ENCODE data around the gene SLC15A4.

Gene SLC15A4

GRCh38 chr12:128763395-128763794, 60.4 kb downstream of the SLC15A4 start:
- no peak overlapping the region for H3K27ac ChIP-seq (ENCODE audit: low read length)
- TF ChIP-seq CTCF (IDR thresholded peaks at IDR 0.05; ENCODE audit: low read depth, low read length): no peak
- no peak for TF ChIP-seq EZH2phosphoT487 (IDR thresholded peaks at IDR 0.05; ENCODE audit: low read depth)
- H3K4me1 ChIP-seq (ENCODE audit: low read length): no peaks in the 10 kb centered on the region
- no peaks in the 10 kb centered on the region for H3K36me3 ChIP-seq (replicated peaks; ENCODE audit: low read depth, low read length)
- no peak overlapping the region for H2AFZ ChIP-seq (ENCODE audit: low read depth, low read length)
- no peak overlapping the region for H3K4me3 ChIP-seq (ENCODE audit: low read length)
- H3K9ac ChIP-seq (ENCODE audit: low read length): no peak overlapping the region
- H4K20me1 ChIP-seq (ENCODE audit: insufficient read depth, low read length): no peaks in the 10 kb centered on the region
- H3K27me3 ChIP-seq (ENCODE audit: low read depth, low read length): peaks cover 15% of the 10 kb centered on the region
- no peaks in the 10 kb centered on the region for H3K9me3 ChIP-seq (ENCODE audit: insufficient read depth, low read length)
- H3K4me2 ChIP-seq (ENCODE audit: low read length): no peak overlapping the region
- H3K79me2 ChIP-seq (ENCODE audit: low read length): no peaks in the 10 kb centered on the region

DNA sequence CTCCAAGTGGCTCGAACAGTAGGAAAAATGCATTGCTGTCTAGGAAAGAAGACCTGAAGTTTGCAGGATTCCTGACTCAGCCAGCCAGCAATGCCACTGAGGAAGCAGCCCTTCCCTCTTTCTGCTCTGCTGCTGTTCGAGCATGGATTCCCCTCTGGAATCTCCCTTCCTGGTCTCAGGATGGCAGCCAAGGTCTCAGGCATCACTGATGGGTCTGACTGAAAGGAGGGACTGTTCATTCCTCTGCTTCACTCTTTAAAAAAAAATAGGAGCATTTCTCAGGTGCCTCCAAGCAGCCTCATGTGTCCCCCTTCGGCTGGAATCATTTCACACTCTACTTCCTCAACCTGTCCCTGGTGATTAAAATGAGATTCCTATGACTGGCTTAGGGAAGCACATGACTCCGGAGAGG, 62.4 kb downstream of the SLC15A4 start:
- Histone ChIP-seq H2AFZ (ENCODE audit: low read depth, low read length) (no peak overlapping the region), H3K4me2 (ENCODE audit: low read length) (no peak overlapping the region), H3K79me2 (ENCODE audit: low read length) (no peaks in the 10 kb centered on the region), H3K4me1 (ENCODE audit: low read length) (no peaks in the 10 kb centered on the region), H3K27ac (ENCODE audit: low read length) (no peak overlapping the region), H3K4me3 (ENCODE audit: low read length) (no peak overlapping the region), H4K20me1 (ENCODE audit: insufficient read depth, low read length) (no peaks in the 10 kb centered on the region), H3K36me3 (replicated peaks; ENCODE audit: low read depth, low read length) (no peaks in the 10 kb centered on the region), H3K27me3 (ENCODE audit: low read depth, low read length) (peaks cover 15% of the 10 kb centered on the region), H3K9ac (ENCODE audit: low read length) (no peak overlapping the region), H3K9me3 (ENCODE audit: insufficient read depth, low read length) (no peaks in the 10 kb centered on the region)
- TF ChIP-seq CTCF (IDR thresholded peaks at IDR 0.05; ENCODE audit: low read depth, low read length) (no peak), EZH2phosphoT487 (IDR thresholded peaks at IDR 0.05; ENCODE audit: low read depth) (no peak)

GRCh38 chr12:128755566-128755965, 68.2 kb downstream of the SLC15A4 start:
- Histone ChIP-seq H3K36me3 (replicated peaks; ENCODE audit: low read depth, low read length) (no peaks in the 10 kb centered on the region), H4K20me1 (ENCODE audit: insufficient read depth, low read length) (no peaks in the 10 kb centered on the region), H3K9ac (ENCODE audit: low read length) (no peak overlapping the region), H3K4me1 (ENCODE audit: low read length) (no peaks in the 10 kb centered on the region), H2AFZ (ENCODE audit: low read depth, low read length) (no peak overlapping the region), H3K79me2 (ENCODE audit: low read length) (no peaks in the 10 kb centered on the region), H3K27me3 (ENCODE audit: low read depth, low read length) (peaks cover 8% of the 10 kb centered on the region; the same call in 1 of the 2 replicates), H3K27ac (ENCODE audit: low read length) (no peak overlapping the region), H3K4me2 (ENCODE audit: low read length) (no peak overlapping the region), H3K9me3 (ENCODE audit: insufficient read depth, low read length) (no peaks in the 10 kb centered on the region), H3K4me3 (ENCODE audit: low read length) (no peak overlapping the region)
- TF ChIP-seq CTCF (IDR thresholded peaks at IDR 0.05; ENCODE audit: low read depth, low read length) (no peak), EZH2phosphoT487 (IDR thresholded peaks at IDR 0.05; ENCODE audit: low read depth) (no peak)

GRCh38 chr12:128754275-128754674, 69.5 kb downstream of the SLC15A4 start:
- Histone ChIP-seq H3K4me3 (ENCODE audit: low read length) (no peak overlapping the region), H2AFZ (ENCODE audit: low read depth, low read length) (no peak overlapping the region), H3K27ac (ENCODE audit: low read length) (no peak overlapping the region)

More at GRCh38 chr12:128754275-128754674, 69.5 kb downstream of the SLC15A4 start:
- Histone ChIP-seq H3K79me2 (ENCODE audit: low read length) (no peaks in the 10 kb centered on the region), H3K9ac (ENCODE audit: low read length) (no peak overlapping the region), H4K20me1 (ENCODE audit: insufficient read depth, low read length) (no peaks in the 10 kb centered on the region), H3K9me3 (ENCODE audit: insufficient read depth, low read length) (no peaks in the 10 kb centered on the region), H3K4me1 (ENCODE audit: low read length) (no peaks in the 10 kb centered on the region), H3K36me3 (replicated peaks; ENCODE audit: low read depth, low read length) (no peaks in the 10 kb centered on the region), H3K4me2 (ENCODE audit: low read length) (no peak overlapping the region), H3K27me3 (ENCODE audit: low read depth, low read length) (peaks cover 16% of the 10 kb centered on the region; the same call in 1 of the 2 replicates)
- TF ChIP-seq EZH2phosphoT487 (IDR thresholded peaks at IDR 0.05; ENCODE audit: low read depth) (no peak), CTCF (IDR thresholded peaks at IDR 0.05; ENCODE audit: low read depth, low read length) (no peak)

Data from OCI-LY3 (cell line).